ENCODE results near the gene TRIM40.

The TRIM40 gene

GRCh38 chr6:30150671-30151395 lies 14.9 kb downstream of the TRIM40 start:
- no peak for DNase-seq

GRCh38 chr6:30151580-30151979 lies 15.6 kb downstream of the TRIM40 start:
- no peak for DNase-seq

GRCh38 chr6:30152016-30152673 lies 16.2 kb downstream of the TRIM40 start:
- DNase-seq, result no peak

GRCh38 chr6:30152910-30153610 lies 17.1 kb downstream of the TRIM40 start:
- DNase-seq, result no peak

- no peak for DNase-seq
Observed at GRCh38 chr6:30154061-30154460, 18.1 kb downstream of the TRIM40 start.

GRCh38 chr6:30154709-30155519 lies 19.0 kb downstream of the TRIM40 start:
- DNase-seq, result no peak

- no peak for DNase-seq
Observed at GRCh38 chr6:30155520-30156261, 19.8 kb downstream of the TRIM40 start.

GRCh38 chr6:30156262-30156599 lies 20.3 kb downstream of the TRIM40 start:
- DNase-seq, result no peak

- DNase-seq, result no peak
Observed at GRCh38 chr6:30156774-30157173, 20.8 kb downstream of the TRIM40 start.

- no peak for DNase-seq
Observed at GRCh38 chr6:30157581-30157980, 21.6 kb downstream of the TRIM40 start.

GRCh38 chr6:30157999-30158398 lies 22.1 kb downstream of the TRIM40 start:
- DNase-seq, result no peak

GRCh38 chr6:30158475-30159040 lies 22.6 kb downstream of the TRIM40 start:
- DNase-seq, result no peak

- no peak for DNase-seq
Observed at GRCh38 chr6:30160008-30160784, 24.3 kb downstream of the TRIM40 start.

GRCh38 chr6:30160785-30161531 lies 25.0 kb downstream of the TRIM40 start, which contains the start of gene TRIM10:
Gene TRIM10, minus strand, starts transcription at chr6:30161211. Its CDS starts 353 bp downstream, at chr6:30160858.
- no peak for DNase-seq

- no peak for DNase-seq
Observed at GRCh38 chr6:30162265-30163089, 26.5 kb downstream of the TRIM40 start.

GRCh38 chr6:30163090-30163917 lies 27.4 kb downstream of the TRIM40 start, which contains the start of gene TRIM15:
Gene TRIM15, plus strand, starts transcription at chr6:30163546. Its CDS starts 139 bp downstream, at chr6:30163685.
- no peak for DNase-seq

GRCh38 chr6:30163918-30164654 lies 28.1 kb downstream of the TRIM40 start:
- DNase-seq, result no peak

GRCh38 chr6:30164714-30165113 lies 28.8 kb downstream of the TRIM40 start:
- DNase-seq, result no peak

Measured in left hindlimb (tissue), 1 donor.